Neural crest cell (in vitro differentiated cells): ENCODE measurements around the gene EXOC6B. TPM values are rescaled to one million over a fixed set of nuclear protein-coding genes. Genes with fewer than 3 reads are reported as not detected.

ENCODE experiments used
- DNase-seq: peaks from one replicate; pipeline ENCODE4 v3.0.0; 2021; ENCODE audit warnings: low read depth, mixed read lengths, low spot score
- H3K27ac Mint-ChIP-seq: one replicate; pipeline ENCODE4 v1.8.0; 2021; ENCODE audit warnings: mild to moderate bottlenecking, mixed read lengths; ENCODE audit not compliant: unreplicated experiment
- H3K27me3 Mint-ChIP-seq: 2 replicates; pipeline ENCODE4 v1.8.0; 2021; ENCODE audit warnings: low read depth, mild to moderate bottlenecking, mixed read lengths
- H3K36me3 Mint-ChIP-seq: 2 replicates; pipeline ENCODE4 v1.8.0; 2021; ENCODE audit warnings: low read depth, mild to moderate bottlenecking, mixed read lengths
- H3K4me1 Mint-ChIP-seq: 2 replicates; pipeline ENCODE4 v1.8.0; 2021; ENCODE audit warnings: mixed read lengths
- H3K4me3 Mint-ChIP-seq: one replicate; pipeline ENCODE4 v1.8.0; 2021; ENCODE audit warnings: mild to moderate bottlenecking, mixed read lengths
- H3K9me3 Mint-ChIP-seq: 2 replicates; pipeline ENCODE4 v1.8.0; 2021; ENCODE audit warnings: mixed read lengths
- total RNA-seq: library from RNA; stranded (reverse); gene quantifications from 2 replicates; pipeline ENCODE4 v1.2.1, GENCODE V29; 2021
- TF ChIP-seq, protein P1 (sequence below): fragments of 200-600 bp; sonication (generic); conservative IDR thresholded peaks from 2 replicates; pipeline ENCODE4 v1.5.0; 2021; ENCODE audit warnings: antibody characterized with exemption, mild to moderate bottlenecking

The EXOC6B gene
- total RNA-seq, 1 donor from 2014 or later = 28.2 TPM

DNA sequence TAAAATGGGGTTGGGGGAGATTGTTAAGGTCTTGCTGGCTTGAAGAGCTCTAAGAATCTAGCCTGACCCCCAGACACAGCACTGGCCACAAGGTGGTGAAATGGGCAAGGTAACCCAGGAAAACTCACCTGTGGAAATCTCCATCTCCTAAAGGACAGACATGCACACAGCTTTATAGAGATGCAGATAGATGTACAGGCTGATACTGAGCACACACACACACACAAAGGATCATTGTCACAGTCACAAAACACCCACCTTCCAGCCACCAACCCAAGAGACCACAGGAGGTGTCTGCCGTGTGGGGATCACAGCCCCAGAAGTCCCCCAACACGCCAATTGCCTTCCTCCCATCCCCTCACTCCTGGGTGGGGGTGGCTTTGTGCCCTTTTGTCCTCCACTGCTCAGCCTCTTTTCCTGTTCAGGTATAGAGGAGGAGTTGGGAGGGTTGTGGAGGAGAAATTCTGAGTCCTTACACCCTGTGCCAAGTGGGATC lies 674.9 kb downstream of the EXOC6B start:
- no peaks in the 10 kb centered on the region for H3K9me3 Mint-ChIP-seq
- TF ChIP-seq, protein P1, sequence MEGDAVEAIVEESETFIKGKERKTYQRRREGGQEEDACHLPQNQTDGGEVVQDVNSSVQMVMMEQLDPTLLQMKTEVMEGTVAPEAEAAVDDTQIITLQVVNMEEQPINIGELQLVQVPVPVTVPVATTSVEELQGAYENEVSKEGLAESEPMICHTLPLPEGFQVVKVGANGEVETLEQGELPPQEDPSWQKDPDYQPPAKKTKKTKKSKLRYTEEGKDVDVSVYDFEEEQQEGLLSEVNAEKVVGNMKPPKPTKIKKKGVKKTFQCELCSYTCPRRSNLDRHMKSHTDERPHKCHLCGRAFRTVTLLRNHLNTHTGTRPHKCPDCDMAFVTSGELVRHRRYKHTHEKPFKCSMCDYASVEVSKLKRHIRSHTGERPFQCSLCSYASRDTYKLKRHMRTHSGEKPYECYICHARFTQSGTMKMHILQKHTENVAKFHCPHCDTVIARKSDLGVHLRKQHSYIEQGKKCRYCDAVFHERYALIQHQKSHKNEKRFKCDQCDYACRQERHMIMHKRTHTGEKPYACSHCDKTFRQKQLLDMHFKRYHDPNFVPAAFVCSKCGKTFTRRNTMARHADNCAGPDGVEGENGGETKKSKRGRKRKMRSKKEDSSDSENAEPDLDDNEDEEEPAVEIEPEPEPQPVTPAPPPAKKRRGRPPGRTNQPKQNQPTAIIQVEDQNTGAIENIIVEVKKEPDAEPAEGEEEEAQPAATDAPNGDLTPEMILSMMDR = no peak
- no peaks in the 10 kb centered on the region for H3K36me3 Mint-ChIP-seq
- peaks cover 60% of the 10 kb centered on the region for H3K4me1 Mint-ChIP-seq
- H3K27ac Mint-ChIP-seq = no peak overlapping the region
- peaks cover 90% of the 10 kb centered on the region for H3K27me3 Mint-ChIP-seq
- DNase-seq = no peak
- H3K4me3 Mint-ChIP-seq = peak overlapping the region; percentile 0

DNA sequence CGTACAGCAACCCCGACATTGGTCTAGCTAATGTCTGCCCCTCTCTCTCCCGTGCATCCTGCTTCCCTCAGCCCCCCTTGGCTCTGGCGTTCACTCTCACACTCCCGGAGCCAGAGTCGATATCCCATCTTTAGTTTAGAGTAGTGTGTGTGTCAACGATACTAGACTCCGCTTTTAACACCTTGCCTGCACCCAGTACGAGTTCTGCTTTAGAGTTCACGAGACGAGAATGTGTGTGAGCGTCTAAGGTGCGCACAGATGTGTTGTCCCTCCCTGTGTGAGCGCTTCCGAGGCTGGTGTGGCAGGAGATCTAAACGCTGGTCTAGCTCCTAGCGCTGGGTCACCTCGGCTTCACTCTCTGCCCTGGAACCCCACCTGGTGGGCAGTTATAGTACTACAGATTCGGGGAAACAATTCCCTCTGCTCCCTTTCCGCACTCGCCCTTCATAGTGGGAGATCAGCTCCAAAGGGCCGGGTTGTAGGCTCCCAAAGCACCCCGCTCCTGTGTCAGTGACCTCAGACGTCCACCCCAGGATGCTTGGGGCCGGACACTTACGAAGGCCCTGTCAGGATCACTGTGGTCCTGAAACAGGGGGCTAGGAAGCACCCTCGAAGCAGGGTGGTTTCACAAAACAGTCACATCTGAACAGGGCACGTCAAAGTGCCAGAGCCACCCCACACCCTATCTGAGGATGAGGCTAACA lies 675.5 kb downstream of the EXOC6B start:
- peak; percentile 96 for DNase-seq
- H3K27ac Mint-ChIP-seq = no peak overlapping the region
- peaks cover 90% of the 10 kb centered on the region for H3K27me3 Mint-ChIP-seq

DNA sequence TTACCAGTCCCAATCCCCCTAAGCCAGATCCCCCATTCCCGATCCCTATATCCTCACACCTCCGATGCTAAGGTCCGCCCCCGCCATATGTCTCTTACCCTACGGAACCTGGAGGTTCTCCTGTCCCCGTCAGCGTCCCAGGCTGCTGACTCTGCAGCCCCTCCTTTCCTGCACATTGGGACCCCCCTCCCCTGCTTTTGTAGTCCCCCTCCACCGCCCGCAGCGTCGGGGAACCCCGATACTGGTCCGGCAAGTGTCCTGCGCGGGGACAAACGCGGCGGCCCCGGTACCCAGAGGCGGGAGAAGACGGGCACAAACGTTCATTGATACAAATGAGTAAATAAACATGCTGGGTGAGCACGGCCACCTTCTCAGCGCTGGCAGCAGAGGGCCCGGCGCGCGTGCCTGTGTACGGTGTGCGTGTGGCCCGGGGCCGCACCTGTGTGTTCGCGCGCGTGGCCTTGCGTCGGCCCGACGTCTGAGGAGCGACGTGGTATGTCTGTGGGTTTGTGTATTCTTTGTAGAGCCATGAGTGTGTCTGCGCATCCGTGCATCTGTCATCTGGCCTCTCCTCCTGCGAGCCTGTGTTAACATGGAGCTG lies 676.2 kb downstream of the EXOC6B start:
- Mint-ChIP-seq H3K36me3 (no peaks in the 10 kb centered on the region), H3K9me3 (no peaks in the 10 kb centered on the region), H3K4me3 (peak overlapping the region; percentile 86), H3K4me1 (peaks cover 58% of the 10 kb centered on the region), H3K27ac (no peak overlapping the region), H3K27me3 (peaks cover 88% of the 10 kb centered on the region)
- DNase-seq = no peak
- TF ChIP-seq, protein P1 = no peak

More for the DNA sequence above, 675.5 kb downstream of the EXOC6B start:
- H3K4me1 Mint-ChIP-seq = peaks cover 64% of the 10 kb centered on the region
- TF ChIP-seq, protein P1 = peak; percentile 86
- peak overlapping the region; percentile 86 for H3K4me3 Mint-ChIP-seq
- no peaks in the 10 kb centered on the region for H3K36me3 Mint-ChIP-seq
- H3K9me3 Mint-ChIP-seq = no peaks in the 10 kb centered on the region

DNA sequence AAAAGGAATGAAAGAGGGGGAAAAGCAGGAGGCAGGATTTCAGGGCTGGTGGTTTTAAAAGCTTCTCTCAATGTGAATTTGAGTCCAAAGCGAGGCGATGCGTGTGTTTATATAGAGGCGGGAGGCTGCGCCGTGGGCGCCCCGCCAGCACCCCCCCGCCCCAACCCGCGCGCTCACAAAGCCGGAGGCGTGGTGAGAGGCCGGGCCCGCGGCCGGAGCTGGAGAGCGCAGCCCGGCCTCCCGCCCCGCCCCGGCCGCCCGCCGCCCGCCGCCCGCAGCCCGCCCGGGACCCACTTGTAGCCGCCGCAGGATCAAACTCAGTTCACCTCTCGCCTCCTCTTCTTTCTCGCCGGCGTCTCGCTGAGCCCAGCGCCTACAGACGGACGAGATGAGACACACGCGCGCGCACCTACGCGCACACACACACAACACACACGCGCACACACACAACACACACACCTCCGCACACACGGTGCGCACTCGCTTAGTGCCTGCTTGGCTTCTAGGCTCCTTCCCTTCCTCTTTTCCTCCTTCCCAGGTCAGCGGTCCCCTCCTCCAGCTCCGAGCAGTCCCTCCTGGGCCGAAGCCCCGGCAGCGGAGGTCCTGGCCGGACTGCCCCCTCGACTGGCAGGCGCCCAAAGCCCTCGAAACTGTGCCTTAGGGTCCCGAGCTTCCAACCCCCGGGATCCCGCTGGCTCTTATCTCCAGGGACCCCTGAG lies 676.8 kb downstream of the EXOC6B start:
- H3K4me1 Mint-ChIP-seq = peaks cover 56% of the 10 kb centered on the region
- TF ChIP-seq, protein P1 = no peak
- no peak for DNase-seq
- H3K27ac Mint-ChIP-seq = peak overlapping the region; percentile 90
- peak overlapping the region; percentile 91 for H3K4me3 Mint-ChIP-seq
- H3K9me3 Mint-ChIP-seq = no peaks in the 10 kb centered on the region
- peaks cover 85% of the 10 kb centered on the region for H3K27me3 Mint-ChIP-seq
- H3K36me3 Mint-ChIP-seq = no peaks in the 10 kb centered on the region

DNA sequence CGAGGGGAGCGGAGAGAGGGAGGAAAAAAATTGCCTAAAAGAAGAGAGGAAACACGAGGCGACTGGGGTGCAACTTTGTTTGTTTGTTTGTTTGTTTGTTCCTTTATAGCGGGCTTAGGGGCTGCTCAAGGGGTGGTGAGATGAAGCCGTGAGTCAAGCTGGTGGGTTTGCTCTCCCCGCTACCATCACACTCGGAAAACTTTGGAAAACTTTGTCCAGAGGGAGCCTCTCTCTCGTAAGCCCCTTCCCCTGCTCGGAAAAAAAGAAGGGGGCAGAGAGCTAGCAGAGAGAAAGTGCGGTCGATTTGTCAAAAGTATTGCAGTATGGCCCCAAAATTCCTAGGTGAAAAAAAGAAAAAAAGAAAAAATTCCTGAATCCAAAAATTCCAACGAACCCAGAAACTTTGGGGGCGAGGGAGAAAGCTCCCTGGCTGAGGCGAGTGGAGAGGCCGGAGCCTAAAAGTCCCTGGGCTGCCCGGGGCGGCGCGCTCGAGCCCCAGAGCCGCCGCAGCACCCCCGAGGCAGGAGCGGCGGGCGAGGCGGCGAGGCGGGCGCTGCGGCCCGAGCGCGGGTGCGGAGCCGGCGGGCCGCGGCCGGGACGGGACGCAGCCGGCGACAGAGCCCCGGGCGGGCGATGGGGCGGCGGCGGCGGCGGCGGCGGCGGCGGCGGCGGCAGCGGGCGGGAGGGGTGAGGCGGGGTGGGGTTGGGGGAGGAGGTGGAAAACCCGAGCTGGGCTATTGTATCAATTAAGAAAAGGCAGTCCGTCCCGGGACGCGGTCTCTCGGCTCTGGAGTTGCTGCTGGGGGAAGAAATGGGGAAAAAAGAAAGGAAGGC lies 677.6 kb downstream of the EXOC6B start:
- peak overlapping the region; percentile 90 for H3K27ac Mint-ChIP-seq
- H3K9me3 Mint-ChIP-seq = no peaks in the 10 kb centered on the region
- no peak for DNase-seq
- peaks cover 60% of the 10 kb centered on the region for H3K4me1 Mint-ChIP-seq
- TF ChIP-seq, protein P1 = no peak
- no peaks in the 10 kb centered on the region for H3K36me3 Mint-ChIP-seq
- peaks cover 89% of the 10 kb centered on the region for H3K27me3 Mint-ChIP-seq
- peak overlapping the region; percentile 91 for H3K4me3 Mint-ChIP-seq
